WERI-Rb-1 (cell line): Measurements from ENCODE around the gene PAK5.

Experiments
- DNase-seq: peaks from one replicate; pipeline ENCODE4 v3.0.0-alpha.2; 2020
- H3K27ac ChIP-seq: fragments of 250-450 bp; sonication (Bioruptor Pico); 2 replicates; pipeline ENCODE4 v1.5.1; 2020; ENCODE audit warnings: mild to moderate bottlenecking, moderate library complexity
- H3K27me3 ChIP-seq: fragments of 250-450 bp; sonication (Bioruptor Pico); 2 replicates; pipeline ENCODE4 v1.5.1; 2021; ENCODE audit warnings: mild to moderate bottlenecking, low read depth, moderate library complexity; ENCODE audit not compliant: insufficient read depth, severe bottlenecking
- H3K36me3 ChIP-seq: fragments of 250-450 bp; sonication (Bioruptor Pico); 2 replicates; pipeline ENCODE4 v1.5.1; 2020; ENCODE audit warnings: mild to moderate bottlenecking, moderate library complexity
- H3K4me3 ChIP-seq: 2 replicates; pipeline ENCODE4 v1.5.1; 2011; ENCODE audit warnings: low read depth, mild to moderate bottlenecking, control low read depth, low read length
- H3K9me3 ChIP-seq: fragments of 250-450 bp; sonication (Bioruptor Pico); 2 replicates; pipeline ENCODE4 v1.5.1; 2021; ENCODE audit warnings: mild to moderate bottlenecking, moderate library complexity; ENCODE audit not compliant: severe bottlenecking
- TF ChIP-seq, protein P1 (sequence below): IDR thresholded peaks from 2 replicates; pipeline ENCODE4 v1.5.1; 2011; ENCODE audit warnings: low read depth, mild to moderate bottlenecking, control low read depth, inconsistent platforms, low read length

The PAK5 gene

DNA sequence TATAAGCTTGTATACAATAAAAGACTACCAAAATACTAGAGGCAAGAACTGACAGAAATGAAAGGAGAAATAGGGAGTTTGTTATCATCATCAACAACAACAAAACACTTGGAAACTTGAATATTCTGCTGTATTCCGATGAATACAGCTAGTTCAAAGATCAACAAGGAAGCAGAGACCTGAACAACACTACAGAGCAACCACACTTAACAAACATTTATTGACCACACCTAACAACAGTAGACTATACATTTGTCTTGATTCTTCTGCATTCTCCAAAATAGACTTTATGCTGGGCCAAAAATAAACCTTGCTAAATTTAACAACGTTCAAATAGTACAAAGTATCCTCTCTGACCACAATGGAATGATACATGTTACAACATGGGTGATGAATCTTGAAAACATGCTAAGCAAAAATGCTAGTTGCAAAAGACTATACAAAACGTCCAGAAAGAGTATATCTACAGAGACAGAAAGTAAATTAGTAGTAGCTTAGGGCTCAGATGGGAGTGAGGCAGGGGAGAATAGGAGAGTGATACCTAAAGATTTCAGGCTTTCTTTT, 39.1 kb upstream of the PAK5 start:
- DNase-seq = no peak
- H3K9me3 ChIP-seq = no peaks in the 10 kb centered on the region

DNA sequence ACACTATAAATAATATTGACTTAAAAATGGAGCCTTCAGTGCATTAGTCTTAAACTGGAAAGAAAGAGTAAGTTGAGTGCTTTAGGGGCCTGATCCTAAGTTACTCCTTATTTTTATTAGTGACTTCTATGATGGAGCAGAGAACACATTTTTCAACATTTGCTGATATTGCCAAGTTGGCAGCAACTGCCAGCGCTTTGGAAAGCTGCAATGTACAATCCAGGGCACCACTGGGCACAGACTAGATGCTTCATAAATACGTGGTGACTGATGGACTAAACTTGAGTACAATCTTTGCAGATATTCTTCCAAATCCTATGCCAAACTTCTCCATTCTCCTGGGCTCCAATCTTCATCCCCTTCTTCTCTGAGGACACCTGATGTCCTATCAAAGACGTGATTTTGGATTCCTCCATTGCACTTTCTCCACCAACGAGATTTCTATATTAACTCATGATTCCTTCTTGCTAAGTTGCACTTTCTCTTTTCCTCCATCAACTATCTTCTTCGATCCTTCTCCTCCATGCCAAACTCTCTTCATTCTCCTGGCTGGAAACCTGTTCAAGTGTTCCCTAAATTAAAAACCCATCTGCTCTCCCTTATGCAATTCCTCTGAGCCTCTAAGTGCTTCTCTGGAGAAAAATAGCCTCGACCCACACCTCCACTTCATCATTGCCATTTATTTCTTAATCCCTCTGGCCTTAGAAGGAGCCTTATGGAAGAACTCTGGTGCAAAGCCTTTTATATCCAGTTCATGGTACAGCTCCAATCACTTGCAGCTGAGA, 28.5 kb upstream of the PAK5 start:
- Histone ChIP-seq H3K27ac (no peak overlapping the region), H3K4me3 (no peak overlapping the region), H3K36me3 (no peaks in the 10 kb centered on the region), H3K27me3 (no peaks in the 10 kb centered on the region), H3K9me3 (no peaks in the 10 kb centered on the region)
- no peak for DNase-seq
- TF ChIP-seq, protein P1, sequence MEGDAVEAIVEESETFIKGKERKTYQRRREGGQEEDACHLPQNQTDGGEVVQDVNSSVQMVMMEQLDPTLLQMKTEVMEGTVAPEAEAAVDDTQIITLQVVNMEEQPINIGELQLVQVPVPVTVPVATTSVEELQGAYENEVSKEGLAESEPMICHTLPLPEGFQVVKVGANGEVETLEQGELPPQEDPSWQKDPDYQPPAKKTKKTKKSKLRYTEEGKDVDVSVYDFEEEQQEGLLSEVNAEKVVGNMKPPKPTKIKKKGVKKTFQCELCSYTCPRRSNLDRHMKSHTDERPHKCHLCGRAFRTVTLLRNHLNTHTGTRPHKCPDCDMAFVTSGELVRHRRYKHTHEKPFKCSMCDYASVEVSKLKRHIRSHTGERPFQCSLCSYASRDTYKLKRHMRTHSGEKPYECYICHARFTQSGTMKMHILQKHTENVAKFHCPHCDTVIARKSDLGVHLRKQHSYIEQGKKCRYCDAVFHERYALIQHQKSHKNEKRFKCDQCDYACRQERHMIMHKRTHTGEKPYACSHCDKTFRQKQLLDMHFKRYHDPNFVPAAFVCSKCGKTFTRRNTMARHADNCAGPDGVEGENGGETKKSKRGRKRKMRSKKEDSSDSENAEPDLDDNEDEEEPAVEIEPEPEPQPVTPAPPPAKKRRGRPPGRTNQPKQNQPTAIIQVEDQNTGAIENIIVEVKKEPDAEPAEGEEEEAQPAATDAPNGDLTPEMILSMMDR = no peak

More for the DNA sequence above, 39.1 kb upstream of the PAK5 start:
- Histone ChIP-seq H3K4me3 (no peak overlapping the region), H3K27ac (no peak overlapping the region), H3K36me3 (no peaks in the 10 kb centered on the region), H3K27me3 (no peaks in the 10 kb centered on the region)
- TF ChIP-seq, protein P1 = no peak

DNA sequence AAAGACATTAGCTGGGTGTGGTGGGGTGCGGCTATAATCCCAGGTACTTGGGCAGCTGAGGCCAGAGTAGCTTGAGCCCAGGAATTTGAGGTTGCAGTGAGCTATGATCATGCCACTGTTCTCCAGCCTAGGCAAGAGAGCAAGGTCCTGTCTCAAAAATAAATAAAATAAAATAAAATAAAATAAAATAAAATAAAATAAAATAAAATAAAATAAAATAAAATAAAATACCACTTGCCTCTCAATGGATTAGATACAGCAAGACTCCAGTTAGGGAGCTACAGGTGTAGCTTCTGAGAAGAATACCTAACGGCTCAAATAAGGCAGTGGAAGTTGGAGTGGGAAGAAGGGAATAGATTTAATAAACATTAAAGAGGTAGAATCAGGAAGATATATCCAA, 13.7 kb upstream of the PAK5 start:
- Histone ChIP-seq H3K27ac (no peak overlapping the region), H3K9me3 (no peaks in the 10 kb centered on the region), H3K27me3 (no peaks in the 10 kb centered on the region), H3K4me3 (no peak overlapping the region), H3K36me3 (no peaks in the 10 kb centered on the region)
- TF ChIP-seq, protein P1 = no peak
- DNase-seq = no peak

DNA sequence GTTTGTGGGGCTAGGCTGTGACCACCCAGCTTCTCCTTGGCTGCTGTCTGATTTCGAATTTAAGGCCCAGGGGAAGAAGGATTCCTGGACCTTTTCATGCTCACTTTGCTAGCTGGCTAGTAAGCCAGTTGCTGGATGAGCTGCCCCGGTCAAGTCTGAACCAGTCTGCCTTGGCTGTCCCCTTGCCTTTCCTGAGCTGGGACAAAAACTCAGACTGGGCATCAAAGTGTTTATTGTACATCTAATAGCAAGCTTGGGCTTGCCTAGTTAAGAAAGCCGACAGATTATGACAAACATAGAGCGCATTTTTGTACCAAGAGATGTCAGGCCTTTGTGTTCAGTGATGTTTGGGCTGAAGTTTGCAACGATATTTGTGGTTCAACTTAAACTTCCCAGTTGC, 750 bp upstream of the PAK5 start:
- H3K36me3 ChIP-seq = no peaks in the 10 kb centered on the region
- TF ChIP-seq, protein P1 = no peak
- H3K9me3 ChIP-seq = no peaks in the 10 kb centered on the region
- H3K27me3 ChIP-seq = peaks cover 2% of the 10 kb centered on the region
- peak overlapping the region; percentile 59; the same call in 1 of the 2 replicates for H3K4me3 ChIP-seq
- no peak for DNase-seq
- H3K27ac ChIP-seq = no peak overlapping the region

DNA sequence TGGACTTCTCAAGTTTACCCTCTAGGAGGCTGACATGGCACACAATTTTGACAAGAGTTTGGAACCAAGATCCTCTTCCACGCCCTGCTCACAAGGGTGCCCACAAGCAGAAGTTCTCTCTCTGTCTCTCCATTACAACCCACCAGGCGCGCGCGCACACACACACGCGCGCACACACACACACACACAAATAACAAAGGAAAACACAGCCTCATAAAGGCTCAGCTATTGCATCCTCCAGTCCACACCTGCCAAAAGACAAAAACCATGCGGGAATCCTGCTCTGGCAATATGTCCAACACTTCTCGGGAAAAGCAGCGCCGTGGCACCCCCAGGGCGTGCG, 870 bp downstream of the PAK5 start:
- H3K27me3 ChIP-seq = peaks cover 2% of the 10 kb centered on the region
- DNase-seq = no peak
- peak overlapping the region; percentile 59 for H3K4me3 ChIP-seq
- no peak overlapping the region for H3K27ac ChIP-seq
- H3K36me3 ChIP-seq = no peaks in the 10 kb centered on the region
- H3K9me3 ChIP-seq = no peaks in the 10 kb centered on the region
- TF ChIP-seq, protein P1 = no peak
